ENCODE data around the gene SEMA3B.

GRCh38 chr3:50278880-50279224 lies 9.9 kb downstream of the SEMA3B start, which contains the start of gene LSMEM2:
- no peak for TF ChIP-seq CTCF (IDR thresholded peaks at IDR 0.05)
- no peak for TF ChIP-seq EP300 (IDR thresholded peaks at IDR 0.05)
- no peak for TF ChIP-seq POLR2A (IDR thresholded peaks at IDR 0.05)
- no peak for TF ChIP-seq POLR2AphosphoS5 (IDR thresholded peaks at IDR 0.05)

Measured in gastroesophageal sphincter (tissue), 3 donors.